ENCODE measurements around the gene HAPLN1. TPM values are rescaled to one million over a fixed set of nuclear protein-coding genes. Genes with fewer than 3 reads are reported as not detected.

Gene HAPLN1
- total RNA-seq, 1 experiment from 2014 or later = not detected

GRCh38 chr5:83608122-83608521, 112.5 kb downstream of the HAPLN1 start:
- CTCF ChIA-PET = interaction anchor here (0.6 kb wide), 1 partner anchor 23 kb away, joined by 11 read pairs; no protein-coding TSS in a partner anchor
- Histone ChIP-seq H3K9me2 (ENCODE audit: insufficient read depth) (no peaks in the 10 kb centered on the region), H3K36me3 (ENCODE audit: low read depth) (no peaks in the 10 kb centered on the region), H4K20me1 (ENCODE audit: insufficient read depth) (no peaks in the 10 kb centered on the region), H2AFZ (no peak overlapping the region), H3K79me2 (ENCODE audit: low read depth) (no peaks in the 10 kb centered on the region), H3K27ac (no peak overlapping the region), H3K27me3 (ENCODE audit: insufficient read depth, low read depth) (no peaks in the 10 kb centered on the region), H3K4me3 (no peak overlapping the region), H3F3A (ENCODE audit: insufficient read depth, low read depth) (no peaks in the 10 kb centered on the region), H3K4me2 (no peak overlapping the region), H3K9me3 (ENCODE audit: insufficient read depth, low read depth) (no peaks in the 10 kb centered on the region), H3K4me1 (replicated peaks; ENCODE audit: insufficient read depth) (no peaks in the 10 kb centered on the region)
- POLR2A ChIA-PET (ENCODE audit: unreplicated experiment) = no interaction called here
- no peak for TF ChIP-seq EZH2 (IDR thresholded peaks at IDR 0.05; ENCODE audit: low read depth)
- TF ChIP-seq CTCF (conservative IDR thresholded peaks at IDR 0.05) = peak; percentile 66
- peak in 1 of 2 experiments; percentile 25 for DNase-seq
- intact Hi-C loops (cut with micrococcal nuclease; ENCODE audit: unreplicated experiment) = loop anchor here (1.0 kb wide), 1 partner anchor 104 kb away; no protein-coding TSS in a partner anchor
- BruUV-seq (replicated peaks) = no TSS peak

- Histone ChIP-seq H3K9me2 (ENCODE audit: insufficient read depth) (no peaks in the 10 kb centered on the region), H3K4me3 (no peak overlapping the region), H3K27me3 (ENCODE audit: insufficient read depth, low read depth) (no peaks in the 10 kb centered on the region), H3K4me1 (replicated peaks; ENCODE audit: insufficient read depth) (no peaks in the 10 kb centered on the region), H3F3A (ENCODE audit: insufficient read depth, low read depth) (no peaks in the 10 kb centered on the region), H3K36me3 (ENCODE audit: low read depth) (no peaks in the 10 kb centered on the region), H3K27ac (no peak overlapping the region), H3K4me2 (no peak overlapping the region), H2AFZ (no peak overlapping the region), H3K9me3 (ENCODE audit: insufficient read depth, low read depth) (no peaks in the 10 kb centered on the region), H3K79me2 (ENCODE audit: low read depth) (no peaks in the 10 kb centered on the region), H4K20me1 (ENCODE audit: insufficient read depth) (no peaks in the 10 kb centered on the region)
- ChIA-PET CTCF (no interaction called here), POLR2A (ENCODE audit: unreplicated experiment) (interaction anchor here (0.6 kb wide), 1 partner anchor 1110 kb away, joined by 4 read pairs; no protein-coding TSS in a partner anchor)
- intact Hi-C loops (cut with micrococcal nuclease; ENCODE audit: unreplicated experiment) = no loop called here
- BruUV-seq (replicated peaks) = no TSS peak
- DNase-seq = no peak
- TF ChIP-seq EZH2 (IDR thresholded peaks at IDR 0.05; ENCODE audit: low read depth) (no peak), CTCF (conservative IDR thresholded peaks at IDR 0.05) (peak; percentile 40; the same call in 1 of the 2 replicates)
Observed at GRCh38 chr5:83595217-83595616, 125.4 kb downstream of the HAPLN1 start.

- DNase-seq = no peak
- no TSS peak for BruUV-seq (replicated peaks)
- Histone ChIP-seq H2AFZ (no peak overlapping the region), H3F3A (ENCODE audit: insufficient read depth, low read depth) (no peaks in the 10 kb centered on the region), H3K79me2 (ENCODE audit: low read depth) (no peaks in the 10 kb centered on the region), H3K9me2 (ENCODE audit: insufficient read depth) (no peaks in the 10 kb centered on the region), H3K36me3 (ENCODE audit: low read depth) (no peaks in the 10 kb centered on the region), H3K4me2 (no peak overlapping the region), H3K4me1 (replicated peaks; ENCODE audit: insufficient read depth) (no peaks in the 10 kb centered on the region), H4K20me1 (ENCODE audit: insufficient read depth) (no peaks in the 10 kb centered on the region), H3K4me3 (no peak overlapping the region), H3K27ac (no peak overlapping the region), H3K9me3 (ENCODE audit: insufficient read depth, low read depth) (no peaks in the 10 kb centered on the region), H3K27me3 (ENCODE audit: insufficient read depth, low read depth) (no peaks in the 10 kb centered on the region)
- TF ChIP-seq CTCF (conservative IDR thresholded peaks at IDR 0.05) (no peak), EZH2 (IDR thresholded peaks at IDR 0.05; ENCODE audit: low read depth) (no peak)
- ChIA-PET CTCF (no interaction called here), POLR2A (ENCODE audit: unreplicated experiment) (no interaction called here)
- intact Hi-C loops (cut with micrococcal nuclease; ENCODE audit: unreplicated experiment) = no loop called here
Observed at GRCh38 chr5:83590966-83591365, 129.7 kb downstream of the HAPLN1 start.

Data from PC-9 (cell line).